Transverse colon (tissue), 3 donors: Measurements from ENCODE around the gene COPB2.

ENCODE experiments used
- POLR2A ChIP-seq: fragments of 450-650 bp; IDR thresholded peaks from one replicate; pipeline ENCODE4 v1.6.1; 2016; ENCODE audit warnings: antibody characterized with exemption, mild to moderate bottlenecking, moderate library complexity
- TF ChIP-seq, protein P1 (sequence below), 5 experiments: fragments of 200-600 bp in 3 of 5; fragments of 450-650 bp in 2 of 5; sonication (generic) in 3 of 5; IDR thresholded peaks; 1 replicate in 2 of 5; 2 replicates in 3 of 5; pipeline ENCODE4 v1.5.1; 2016 to 2017; ENCODE audit warnings: antibody characterized with exemption in 5 of 5, inconsistent platforms in 3 of 5, mild to moderate bottlenecking in 2 of 5, moderate library complexity in 1 of 5

DNA sequence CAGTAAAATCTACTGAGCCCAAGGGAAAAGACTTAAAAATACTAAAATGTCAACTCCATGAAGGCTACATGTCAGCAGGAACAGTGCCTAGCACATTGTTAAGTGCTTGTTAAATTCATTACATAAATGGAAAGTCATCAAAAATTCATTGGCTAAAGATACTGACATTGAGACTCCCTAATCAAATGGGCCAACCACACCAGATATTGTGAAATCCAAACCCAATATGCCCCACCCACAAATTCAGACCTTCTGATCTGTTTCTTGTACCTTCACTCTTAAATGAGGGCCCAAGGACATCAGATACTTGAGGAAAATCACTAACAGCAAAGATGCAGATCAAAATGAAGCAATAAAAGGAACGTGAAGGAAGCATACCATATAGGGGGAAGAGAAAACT is 24.9 kb downstream of the COPB2 start:
- TF ChIP-seq POLR2A = no peak
- TF ChIP-seq, protein P1, sequence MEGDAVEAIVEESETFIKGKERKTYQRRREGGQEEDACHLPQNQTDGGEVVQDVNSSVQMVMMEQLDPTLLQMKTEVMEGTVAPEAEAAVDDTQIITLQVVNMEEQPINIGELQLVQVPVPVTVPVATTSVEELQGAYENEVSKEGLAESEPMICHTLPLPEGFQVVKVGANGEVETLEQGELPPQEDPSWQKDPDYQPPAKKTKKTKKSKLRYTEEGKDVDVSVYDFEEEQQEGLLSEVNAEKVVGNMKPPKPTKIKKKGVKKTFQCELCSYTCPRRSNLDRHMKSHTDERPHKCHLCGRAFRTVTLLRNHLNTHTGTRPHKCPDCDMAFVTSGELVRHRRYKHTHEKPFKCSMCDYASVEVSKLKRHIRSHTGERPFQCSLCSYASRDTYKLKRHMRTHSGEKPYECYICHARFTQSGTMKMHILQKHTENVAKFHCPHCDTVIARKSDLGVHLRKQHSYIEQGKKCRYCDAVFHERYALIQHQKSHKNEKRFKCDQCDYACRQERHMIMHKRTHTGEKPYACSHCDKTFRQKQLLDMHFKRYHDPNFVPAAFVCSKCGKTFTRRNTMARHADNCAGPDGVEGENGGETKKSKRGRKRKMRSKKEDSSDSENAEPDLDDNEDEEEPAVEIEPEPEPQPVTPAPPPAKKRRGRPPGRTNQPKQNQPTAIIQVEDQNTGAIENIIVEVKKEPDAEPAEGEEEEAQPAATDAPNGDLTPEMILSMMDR (IDR thresholded peaks at IDR 0.05) = no peak
